Astrocyte (in vitro differentiated cells and primary cell): ENCODE measurements around the gene DGKQ. TPM values are rescaled to one million over a fixed set of nuclear protein-coding genes. Genes with fewer than 3 reads are reported as not detected.

Experiments
- DNase-seq: peaks from one replicate; pipeline ENCODE4 v3.0.0-alpha.2; 2010; ENCODE audit warnings: low read depth
- FAIRE-seq: peaks from 2 replicates; lab custom pipeline; 2011; peaks lifted over from hg19 to GRCh38; lab: Jason Lieb, UNC
- H2AFZ ChIP-seq: 2 replicates; pipeline ENCODE4 v1.6.0; 2012; ENCODE audit warnings: low read depth, low read length, inconsistent platforms
- H3K27ac ChIP-seq: 2 replicates; pipeline ENCODE4 v1.5.1; 2011; ENCODE audit warnings: low read depth, low read length, inconsistent platforms
- H3K27me3 ChIP-seq: 2 replicates; pipeline ENCODE4 v1.6.0; 2011; ENCODE audit warnings: low read length, inconsistent platforms; ENCODE audit not compliant: insufficient read depth
- H3K36me3 ChIP-seq: 2 replicates; pipeline ENCODE4 v1.5.1; 2011; ENCODE audit warnings: low read length, inconsistent platforms; ENCODE audit not compliant: insufficient read depth
- H3K4me1 ChIP-seq: 2 replicates; pipeline ENCODE4 v1.5.1; 2011; ENCODE audit warnings: low read length, inconsistent platforms; ENCODE audit not compliant: insufficient read depth
- H3K4me2 ChIP-seq: 2 replicates; pipeline ENCODE4 v1.6.0; 2012; ENCODE audit warnings: low read length, inconsistent platforms
- H3K4me3 ChIP-seq: 2 replicates; pipeline ENCODE4 v1.5.1; 2011; ENCODE audit warnings: low read depth, mild to moderate bottlenecking, low read length, inconsistent platforms; ENCODE audit not compliant: insufficient read depth
- H3K79me2 ChIP-seq: 2 replicates; pipeline ENCODE4 v1.6.0; 2012; ENCODE audit warnings: mild to moderate bottlenecking, low read length, inconsistent platforms; ENCODE audit not compliant: insufficient read depth
- H3K9ac ChIP-seq: 2 replicates; pipeline ENCODE4 v1.6.0; 2012; ENCODE audit warnings: mild to moderate bottlenecking, low read length, inconsistent platforms
- H3K9me3 ChIP-seq: 2 replicates; pipeline ENCODE4 v1.5.1; 2012; ENCODE audit warnings: low read depth, mild to moderate bottlenecking, low read length, inconsistent platforms; ENCODE audit not compliant: insufficient read depth
- H4K20me1 ChIP-seq: 2 replicates; pipeline ENCODE4 v1.6.0; 2012; ENCODE audit warnings: low read length, inconsistent platforms; ENCODE audit not compliant: insufficient read depth
- H3K27ac Mint-ChIP-seq: one replicate; pipeline ENCODE4 v1.8.0; 2021; ENCODE audit warnings: mild to moderate bottlenecking, mixed read lengths; ENCODE audit not compliant: unreplicated experiment
- H3K27me3 Mint-ChIP-seq: one replicate; pipeline ENCODE4 v1.8.0; 2021; ENCODE audit warnings: low read depth, mixed read lengths; ENCODE audit not compliant: unreplicated experiment
- H3K36me3 Mint-ChIP-seq: one replicate; pipeline ENCODE4 v1.8.0; 2021; ENCODE audit warnings: low read depth, mixed read lengths; ENCODE audit not compliant: unreplicated experiment
- H3K4me1 Mint-ChIP-seq: one replicate; pipeline ENCODE4 v1.8.0; 2021; ENCODE audit warnings: low read depth, mixed read lengths; ENCODE audit not compliant: unreplicated experiment
- H3K4me3 Mint-ChIP-seq: one replicate; pipeline ENCODE4 v1.8.0; 2021; ENCODE audit warnings: mild to moderate bottlenecking, moderate library complexity, mixed read lengths; ENCODE audit not compliant: unreplicated experiment
- H3K9me3 Mint-ChIP-seq: one replicate; pipeline ENCODE4 v1.8.0; 2021; ENCODE audit warnings: mild to moderate bottlenecking, mixed read lengths; ENCODE audit not compliant: unreplicated experiment
- CTCF ChIP-seq: IDR thresholded peaks from 2 replicates; pipeline ENCODE4 v1.5.1; 2011; ENCODE audit warnings: low read depth, mild to moderate bottlenecking, inconsistent platforms, low read length, moderate library complexity; ENCODE audit not compliant: insufficient read depth
- EZH2 ChIP-seq: IDR thresholded peaks from 2 replicates; pipeline ENCODE4 v1.6.1; 2012; ENCODE audit warnings: mild to moderate bottlenecking, low read length, inconsistent platforms; ENCODE audit not compliant: insufficient read depth
- total RNA-seq: library from RNA; stranded (reverse); gene quantifications from 2 replicates; pipeline ENCODE4 v1.2.1, GENCODE V29; 2021

DGKQ gene
- total RNA-seq, 1 donor from 2014 or later = 19.0 TPM

GRCh38 chr4:986428-986878 is 13.1 kb upstream of the DGKQ start:
- Histone ChIP-seq H3K4me3 (peak overlapping the region; percentile 80), H3K36me3 (no peaks in the 10 kb centered on the region), H4K20me1 (peaks cover 9% of the 10 kb centered on the region), H3K27me3 (no peaks in the 10 kb centered on the region), H3K4me1 (peaks cover 24% of the 10 kb centered on the region), H2AFZ (peak overlapping the region; percentile 88), H3K79me2 (no peaks in the 10 kb centered on the region), H3K27ac (peak overlapping the region; percentile 31), H3K9ac (peak overlapping the region; percentile 83), H3K9me3 (no peaks in the 10 kb centered on the region), H3K4me2 (peak overlapping the region; percentile 99)
- no peaks in the 10 kb centered on the region for H3K27me3 Mint-ChIP-seq
- H3K36me3 Mint-ChIP-seq = peaks cover 6% of the 10 kb centered on the region
- DNase-seq (no peak), FAIRE-seq (no peak)
- no peaks in the 10 kb centered on the region for H3K9me3 Mint-ChIP-seq
- H3K27ac Mint-ChIP-seq = peak overlapping the region; percentile 78
- peaks cover 8% of the 10 kb centered on the region for H3K4me1 Mint-ChIP-seq
- TF ChIP-seq CTCF (no peak), EZH2 (no peak)
- H3K4me3 Mint-ChIP-seq = peak overlapping the region; percentile 94

- no peak overlapping the region for H3K9ac ChIP-seq
- H3K9me3 ChIP-seq = no peaks in the 10 kb centered on the region
- H3K36me3 ChIP-seq = no peaks in the 10 kb centered on the region
- peak overlapping the region; percentile 44 for H2AFZ ChIP-seq
- H3K27ac Mint-ChIP-seq = peak overlapping the region; percentile 4
- H3K79me2 ChIP-seq = no peaks in the 10 kb centered on the region
- H3K4me2 ChIP-seq = peak overlapping the region; percentile 78
- H3K27ac ChIP-seq = no peak overlapping the region
- H3K4me3 Mint-ChIP-seq = peak overlapping the region; percentile 94
- no peaks in the 10 kb centered on the region for H3K27me3 ChIP-seq
- no peak for DNase-seq
- no peak overlapping the region for H3K4me3 ChIP-seq
- peaks cover 3% of the 10 kb centered on the region for H3K27me3 Mint-ChIP-seq
- FAIRE-seq = no peak
- no peaks in the 10 kb centered on the region for H3K9me3 Mint-ChIP-seq
- peaks cover 24% of the 10 kb centered on the region for H3K4me1 ChIP-seq
- H3K36me3 Mint-ChIP-seq = peaks cover 3% of the 10 kb centered on the region
- H3K4me1 Mint-ChIP-seq = peaks cover 8% of the 10 kb centered on the region
- peaks cover 9% of the 10 kb centered on the region for H4K20me1 ChIP-seq
- TF ChIP-seq EZH2 (no peak), CTCF (no peak)
Observed at GRCh38 chr4:985123-985830, 11.9 kb upstream of the DGKQ start.
